Measurements from ENCODE around the gene DSE.

Gene DSE

DNA sequence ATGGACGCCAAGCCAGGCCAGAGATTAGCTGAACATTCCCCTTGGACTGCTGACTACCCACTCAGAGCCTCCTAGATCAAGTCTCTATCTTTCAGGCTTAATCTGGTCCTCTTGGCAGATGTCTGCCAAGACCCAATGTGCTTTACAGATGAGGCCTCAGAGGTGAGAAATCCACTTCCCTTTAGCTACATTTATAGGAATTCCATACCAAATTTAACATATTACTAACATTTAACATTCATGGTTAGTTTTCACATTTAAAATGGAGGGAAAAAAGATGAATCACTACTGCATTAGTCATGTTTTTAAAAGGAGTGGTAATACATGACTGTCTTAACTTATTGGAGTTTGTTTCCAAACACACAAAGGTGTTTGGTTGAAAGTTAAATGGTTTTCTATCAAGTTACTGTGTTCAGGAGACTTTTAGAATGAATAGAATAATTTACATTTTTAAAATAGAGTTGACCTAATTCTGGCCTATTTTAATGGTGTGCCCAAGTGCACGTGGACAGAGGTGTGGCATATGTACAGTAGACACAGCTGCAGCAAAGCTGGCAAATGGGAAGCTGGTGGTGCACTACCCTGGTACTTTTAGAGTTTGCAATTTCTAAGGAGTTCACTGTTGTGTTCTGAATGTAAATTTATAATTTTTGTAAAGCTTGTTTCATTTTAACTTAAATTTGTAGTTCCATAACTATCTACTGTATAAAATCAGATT lies 48.5 kb downstream of the DSE start:
- DNase-seq = no peak

DNA sequence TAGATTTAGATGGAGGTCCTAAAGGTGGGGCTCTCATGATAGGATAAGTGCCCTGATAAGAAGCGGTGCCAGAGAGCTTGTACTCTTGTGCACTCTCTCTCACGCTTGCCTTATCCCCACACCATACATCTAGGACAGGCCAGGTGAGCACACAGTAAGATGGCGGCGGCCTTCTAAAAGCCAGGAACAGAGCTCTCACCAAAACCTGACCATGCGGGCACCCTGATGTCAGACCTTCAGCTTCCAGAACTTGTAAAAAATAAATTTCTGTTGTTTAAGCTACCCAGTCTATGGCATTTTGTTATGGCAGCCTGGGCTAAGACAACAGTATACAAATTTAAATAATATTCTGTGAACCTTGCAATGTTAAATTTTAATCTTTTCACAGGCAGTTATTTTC lies 49.6 kb downstream of the DSE start:
- no peak for DNase-seq

DNA sequence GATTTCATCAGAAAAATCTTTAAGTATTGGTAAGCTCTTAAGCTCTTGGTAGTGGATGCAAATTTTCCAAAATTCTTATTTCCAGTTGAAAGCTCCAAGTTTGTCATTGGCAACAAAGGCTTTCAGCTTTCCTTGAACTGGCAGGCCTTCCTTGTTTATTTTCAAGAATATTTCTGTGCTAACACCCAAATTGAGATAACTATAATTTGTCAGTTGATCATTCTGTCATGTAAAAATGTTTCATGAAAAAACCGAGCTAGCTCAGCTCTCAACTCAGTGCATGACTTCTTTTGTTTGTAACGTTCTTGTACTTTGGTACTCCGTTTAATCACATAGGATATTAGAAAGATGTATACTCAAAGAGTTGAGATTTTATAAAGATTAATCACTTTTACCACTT lies 51.5 kb downstream of the DSE start:
- DNase-seq = no peak

DNA sequence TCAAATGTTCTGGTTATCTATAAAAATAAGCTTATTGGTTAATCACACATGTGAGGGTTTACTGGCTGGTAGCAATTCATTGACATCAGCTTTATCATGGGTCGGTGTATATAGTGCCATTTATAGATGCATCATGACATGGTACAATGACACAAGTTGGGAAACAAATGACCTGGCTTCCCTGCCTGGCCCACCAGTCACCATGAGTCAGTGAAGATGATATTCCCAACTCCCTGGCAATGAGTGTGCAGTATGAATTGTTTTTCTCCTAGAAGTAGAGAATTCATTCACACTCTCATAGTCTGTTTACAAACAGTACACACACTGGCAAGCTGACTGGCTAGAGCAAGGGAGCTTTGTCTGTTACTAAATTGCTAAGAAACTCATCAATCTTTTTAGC lies 53.3 kb downstream of the DSE start:
- no peak for DNase-seq

DNA sequence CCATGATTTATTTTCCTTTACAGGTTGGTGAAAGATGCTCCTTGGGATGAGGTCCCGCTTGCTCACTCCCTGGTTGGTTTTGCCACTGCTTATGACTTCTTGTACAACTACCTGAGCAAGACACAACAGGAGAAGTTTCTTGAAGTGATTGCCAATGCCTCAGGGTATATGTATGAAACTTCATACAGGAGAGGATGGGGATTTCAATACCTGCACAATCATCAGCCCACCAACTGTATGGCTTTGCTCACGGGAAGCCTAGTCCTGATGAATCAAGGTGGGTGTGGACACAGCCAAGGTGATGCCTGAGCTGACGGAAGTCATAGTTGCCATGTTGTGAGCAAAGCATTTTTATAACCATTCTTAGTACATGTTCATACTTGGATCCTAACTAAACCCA lies 55.8 kb downstream of the DSE start:
- DNase-seq = no peak

DNA sequence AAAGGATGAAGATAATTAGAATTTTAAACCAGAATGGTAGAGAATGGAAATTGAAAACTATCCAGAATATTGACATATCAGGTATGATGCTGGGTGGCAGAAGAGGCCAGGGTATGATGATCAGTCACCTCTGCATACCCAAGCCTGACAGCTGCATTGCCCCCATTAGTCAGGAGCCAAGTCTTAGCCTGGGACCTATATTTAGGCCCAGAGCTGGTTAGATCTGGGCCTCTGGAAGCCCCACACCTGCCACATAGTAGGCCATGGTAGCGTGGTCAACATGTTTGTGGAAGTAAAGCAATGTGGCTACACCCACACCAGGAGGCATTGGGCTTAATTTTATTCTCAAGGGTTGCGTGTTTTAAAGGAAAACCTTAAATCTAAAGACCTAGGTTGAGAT lies 58.4 kb downstream of the DSE start:
- no peak for DNase-seq

DNA sequence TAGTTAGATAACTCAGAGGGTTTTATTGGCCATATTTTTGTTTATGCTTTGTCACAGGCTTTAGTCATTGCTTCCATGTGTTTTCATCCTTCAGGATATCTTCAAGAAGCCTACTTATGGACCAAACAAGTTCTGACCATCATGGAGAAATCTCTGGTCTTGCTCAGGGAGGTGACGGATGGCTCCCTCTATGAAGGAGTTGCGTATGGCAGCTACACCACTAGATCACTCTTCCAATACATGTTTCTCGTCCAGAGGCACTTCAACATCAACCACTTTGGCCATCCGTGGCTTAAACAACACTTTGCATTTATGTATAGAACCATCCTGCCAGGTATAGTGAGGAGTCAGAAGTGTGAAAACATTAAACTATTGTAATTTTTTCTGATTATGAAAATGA lies 60.1 kb downstream of the DSE start:
- DNase-seq = no peak

DNA sequence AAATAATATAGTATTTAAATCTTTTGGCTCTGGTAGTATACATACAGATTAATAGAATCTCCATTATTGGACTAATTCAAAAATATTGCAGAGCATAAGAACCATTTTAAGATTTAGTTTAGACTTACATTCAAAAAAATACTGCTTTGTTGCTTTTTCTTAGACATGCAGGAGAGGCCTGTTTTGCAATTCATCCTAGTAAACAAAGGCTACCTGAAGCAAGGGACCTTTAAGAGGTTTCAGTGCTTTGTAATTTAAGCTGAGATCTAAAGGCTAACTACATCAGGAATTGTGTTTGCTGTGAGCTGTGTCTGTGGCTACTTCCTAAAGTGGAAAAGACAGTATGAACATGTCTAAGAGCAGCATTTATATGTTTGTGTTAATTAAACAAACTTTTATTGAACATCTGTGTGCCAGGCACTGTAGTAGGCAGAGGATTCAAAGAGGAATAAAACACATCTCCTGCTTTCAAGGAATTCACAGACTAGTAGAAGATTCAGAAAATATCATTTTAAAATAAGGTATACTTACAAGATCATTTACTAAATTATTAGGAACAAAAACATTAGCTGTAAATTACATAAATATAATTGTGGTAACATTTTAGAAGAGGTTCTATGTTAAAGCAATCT lies 61.3 kb downstream of the DSE start:
- no peak for DNase-seq

DNA sequence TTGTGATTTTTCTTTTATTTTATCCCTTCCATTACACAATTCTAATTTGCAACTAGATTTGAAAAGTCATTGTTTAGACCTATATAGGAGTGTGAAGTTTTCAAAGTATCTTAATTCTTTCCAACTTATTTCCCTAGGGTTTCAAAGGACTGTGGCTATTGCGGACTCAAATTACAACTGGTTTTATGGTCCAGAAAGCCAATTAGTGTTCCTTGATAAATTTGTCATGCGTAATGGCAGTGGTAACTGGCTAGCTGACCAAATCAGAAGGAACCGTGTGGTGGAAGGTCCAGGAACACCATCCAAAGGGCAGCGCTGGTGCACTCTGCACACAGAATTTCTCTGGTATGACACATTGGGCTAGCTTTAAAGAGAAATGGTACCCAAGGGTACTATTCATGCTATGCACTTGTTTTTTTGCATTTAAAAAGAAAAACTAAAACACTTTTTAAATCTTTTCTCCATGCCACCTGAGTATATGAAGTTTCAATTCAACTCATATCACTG lies 62.5 kb downstream of the DSE start:
- no peak for DNase-seq

DNA sequence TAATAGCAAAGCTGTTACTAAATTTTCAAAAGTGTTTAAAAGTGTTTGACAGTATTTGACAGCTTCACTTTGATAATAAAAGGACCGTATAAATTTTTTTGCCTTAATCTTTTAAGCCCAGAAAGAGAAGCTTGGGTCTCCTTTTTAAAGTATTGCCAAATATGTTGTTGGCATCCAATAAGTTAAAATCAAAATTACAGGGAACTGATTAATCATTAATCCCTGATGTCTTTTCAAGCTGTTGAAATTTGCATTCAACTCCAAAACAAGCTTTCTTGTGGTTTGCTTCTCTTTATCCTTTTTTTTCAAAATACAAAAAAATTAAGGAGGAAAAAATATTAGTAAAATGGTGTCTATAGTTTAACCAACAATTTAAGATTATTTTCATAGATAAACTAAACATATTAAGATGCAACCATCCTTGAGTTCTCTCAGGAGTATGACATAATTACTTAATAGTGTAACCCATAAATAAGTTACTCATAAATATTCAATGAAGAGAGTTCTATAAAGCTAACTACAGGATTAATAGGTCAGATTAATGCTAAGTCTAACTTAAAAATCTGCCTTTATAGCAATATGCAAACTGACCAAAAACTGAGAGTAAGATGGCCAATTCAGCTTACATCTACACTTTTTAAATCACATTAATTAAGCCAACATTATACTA lies 63.4 kb downstream of the DSE start:
- DNase-seq = no peak

DNA sequence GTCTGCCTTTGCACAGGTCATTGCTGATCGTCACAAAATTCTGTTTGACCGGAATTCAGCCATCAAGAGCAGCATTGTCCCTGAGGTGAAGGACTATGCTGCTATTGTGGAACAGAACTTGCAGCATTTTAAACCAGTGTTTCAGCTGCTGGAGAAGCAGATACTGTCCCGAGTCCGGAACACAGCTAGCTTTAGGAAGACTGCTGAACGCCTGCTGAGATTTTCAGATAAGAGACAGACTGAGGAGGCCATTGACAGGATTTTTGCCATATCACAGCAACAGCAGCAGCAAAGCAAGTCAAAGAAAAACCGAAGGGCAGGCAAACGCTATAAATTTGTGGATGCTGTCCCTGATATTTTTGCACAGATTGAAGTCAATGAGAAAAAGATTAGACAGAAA lies 65.8 kb downstream of the DSE start:
- DNase-seq = no peak

DNA sequence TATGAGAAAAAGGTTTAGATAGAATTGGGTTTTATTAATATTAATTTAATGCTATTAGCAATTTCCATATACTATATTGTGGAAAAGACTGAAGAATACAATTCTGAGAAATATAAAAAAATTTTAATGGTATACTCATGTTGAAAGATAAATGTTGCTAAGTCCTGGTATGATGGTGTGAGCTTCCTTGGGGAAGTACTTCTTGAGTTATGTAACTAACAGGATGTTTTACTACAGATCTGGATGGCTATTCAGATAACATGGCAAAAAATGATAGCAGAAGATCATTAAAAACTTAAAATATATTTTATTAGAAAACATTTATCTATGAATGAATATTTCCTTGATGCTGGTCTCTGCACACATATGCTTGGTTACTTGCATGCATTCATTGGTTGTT lies 66.9 kb downstream of the DSE start:
- no peak for DNase-seq

DNA sequence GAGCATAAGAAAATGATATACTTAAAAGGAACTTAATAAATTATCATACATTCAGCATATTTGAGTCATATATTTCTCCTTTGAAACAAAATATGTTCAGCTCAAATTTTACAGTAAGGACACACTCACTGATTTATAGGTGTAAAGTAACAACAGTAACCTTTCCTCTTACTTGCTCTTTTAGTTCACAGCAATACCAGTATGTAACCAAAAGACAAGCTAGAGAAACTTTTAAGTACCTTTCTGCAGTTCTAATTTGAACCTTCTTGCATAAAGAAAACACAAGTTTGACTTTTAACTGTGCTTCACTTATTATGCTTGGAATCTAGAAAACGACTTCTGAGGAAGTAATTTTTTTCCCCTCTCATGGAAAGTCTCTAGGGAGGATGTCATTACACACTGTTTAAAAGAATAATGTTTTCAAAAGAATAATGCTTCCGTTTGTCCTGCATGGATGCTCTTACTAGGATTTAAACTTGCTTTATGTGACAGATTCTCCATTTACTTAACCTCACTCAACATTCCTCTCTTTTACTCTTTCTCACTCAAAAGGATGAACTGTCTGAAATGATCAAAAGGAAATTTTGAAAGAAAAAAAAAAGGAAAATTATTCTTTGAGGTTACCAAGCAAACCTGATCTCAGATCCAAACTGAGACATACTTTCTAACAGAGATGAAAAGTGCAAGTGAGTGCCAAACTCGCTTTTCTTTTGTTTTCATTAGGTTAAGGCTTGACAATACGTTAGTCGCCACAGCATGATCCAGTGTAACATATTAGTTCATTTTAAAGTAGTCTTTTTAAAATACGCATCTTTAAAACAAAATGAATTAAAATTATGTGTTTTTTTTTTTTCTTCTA lies 68.1 kb downstream of the DSE start:
- no peak for DNase-seq

DNA sequence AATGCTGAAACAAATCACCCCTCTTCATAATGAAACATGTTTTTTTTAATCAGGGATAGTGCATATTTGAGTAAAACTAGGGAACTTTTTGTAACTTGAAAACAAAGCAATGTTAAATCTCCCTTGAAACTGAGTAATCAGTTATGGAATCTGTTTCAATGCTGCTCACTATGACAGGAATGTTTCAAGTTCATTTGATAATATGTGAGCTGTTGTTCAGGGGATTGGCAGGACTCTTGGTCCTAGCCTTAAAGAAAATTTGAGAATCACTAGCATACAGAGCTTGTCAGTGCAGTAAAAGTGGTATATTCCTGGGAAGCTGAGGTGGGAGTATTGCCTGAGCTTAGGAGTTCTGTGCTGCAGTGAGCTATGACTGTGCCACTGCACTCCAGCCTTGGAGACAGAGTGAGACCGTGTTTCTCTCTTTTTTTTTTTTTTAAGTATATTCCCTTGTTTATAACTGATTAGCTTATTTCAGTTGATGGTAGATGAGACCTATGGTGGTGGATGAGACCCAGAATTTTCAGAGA lies 68.8 kb downstream of the DSE start:
- DNase-seq = no peak

DNA sequence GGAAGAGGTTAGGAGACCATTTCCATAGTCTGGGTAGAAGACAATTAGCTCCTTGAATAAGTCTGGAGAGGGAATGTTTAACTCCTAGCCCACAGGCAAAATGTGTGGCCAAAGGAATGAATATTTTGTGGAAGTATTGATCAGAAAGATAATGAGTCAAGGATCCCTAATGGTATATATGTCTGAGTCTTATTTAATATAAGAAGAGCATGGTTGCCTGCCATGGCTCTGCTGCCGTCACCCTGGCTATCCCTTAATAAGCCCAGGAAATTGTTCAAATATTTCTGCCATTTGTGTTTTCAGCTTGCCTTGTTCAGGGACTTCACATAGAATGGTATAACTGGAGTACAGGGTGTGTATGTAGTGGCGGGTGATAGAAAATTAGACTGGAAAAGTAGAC lies 72.4 kb downstream of the DSE start:
- no peak for DNase-seq

DNA sequence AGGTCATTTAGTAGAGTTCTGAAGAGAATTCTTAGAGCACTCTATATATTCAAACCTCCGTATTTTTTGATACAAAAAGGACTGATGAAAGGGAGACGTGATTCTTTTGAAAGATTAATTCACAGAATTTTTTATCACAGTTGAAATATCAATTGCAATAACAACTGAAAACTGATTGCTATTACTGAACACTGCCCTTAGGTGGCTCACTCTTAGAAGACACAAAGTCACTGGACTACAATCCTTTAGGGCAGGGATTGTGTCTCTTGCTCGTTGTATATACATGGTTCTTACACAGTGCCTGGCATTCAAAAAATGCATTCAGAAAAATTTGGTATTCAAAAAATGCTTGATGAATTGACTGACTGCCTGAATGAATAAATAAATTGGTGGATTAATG lies 73.3 kb downstream of the DSE start:
- DNase-seq = no peak

DNA sequence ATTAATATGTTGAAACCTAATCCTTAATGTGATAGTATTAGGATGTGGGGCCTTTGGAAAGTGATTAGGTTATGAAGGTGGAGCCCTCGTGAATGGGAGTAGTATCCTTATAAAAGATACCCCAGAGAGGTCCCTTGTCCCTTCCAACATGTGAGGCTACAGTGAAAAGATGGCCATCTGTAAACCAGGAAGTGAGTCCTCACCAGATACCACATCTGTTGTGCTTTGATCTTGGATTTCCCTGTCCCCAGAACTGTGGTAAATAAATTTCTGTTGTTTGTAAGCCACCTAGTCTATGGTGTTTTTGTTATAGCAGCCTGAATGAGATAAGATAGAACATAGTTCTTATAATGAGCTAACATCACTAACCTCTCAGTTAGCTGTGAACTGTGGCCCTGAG lies 73.8 kb downstream of the DSE start:
- DNase-seq = no peak

DNA sequence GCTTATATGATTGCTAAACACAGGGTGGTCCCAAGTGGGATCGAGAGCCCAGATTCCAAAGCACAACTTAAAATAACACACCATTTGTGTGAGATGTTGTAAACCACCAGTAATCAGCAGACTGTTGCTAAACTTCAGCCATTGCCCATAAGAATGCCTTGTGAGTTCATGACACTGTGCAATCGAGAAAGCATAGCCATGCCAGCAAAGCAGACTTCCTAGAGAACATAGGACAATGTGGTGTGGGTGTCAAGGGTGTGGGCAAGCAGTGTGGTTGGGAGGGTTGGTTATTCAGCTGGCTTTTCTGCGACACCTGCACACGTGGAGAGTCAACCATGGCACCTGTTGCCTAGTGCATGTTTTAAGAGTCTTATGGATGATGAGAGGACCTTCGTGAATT lies 74.4 kb downstream of the DSE start:
- DNase-seq = no peak

DNA sequence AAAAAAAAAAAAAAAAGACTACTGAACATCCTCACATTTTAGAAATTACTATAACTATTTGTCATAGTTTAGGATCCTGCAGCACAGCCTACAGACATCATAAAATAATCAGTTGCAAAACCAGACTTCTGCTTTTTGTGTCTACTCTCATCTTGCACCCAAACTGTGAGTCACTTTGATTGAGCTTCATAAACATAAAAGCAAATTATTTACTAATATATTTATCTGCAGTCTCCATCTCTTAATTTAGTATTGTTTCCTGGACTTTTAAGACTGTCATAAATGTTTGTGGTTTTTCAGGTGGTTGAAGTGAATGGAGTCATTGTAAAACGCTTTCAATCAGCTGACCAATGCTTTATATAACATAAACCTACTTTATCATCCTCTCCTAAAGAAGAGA lies 75.7 kb downstream of the DSE start:
- no peak for DNase-seq

DNA sequence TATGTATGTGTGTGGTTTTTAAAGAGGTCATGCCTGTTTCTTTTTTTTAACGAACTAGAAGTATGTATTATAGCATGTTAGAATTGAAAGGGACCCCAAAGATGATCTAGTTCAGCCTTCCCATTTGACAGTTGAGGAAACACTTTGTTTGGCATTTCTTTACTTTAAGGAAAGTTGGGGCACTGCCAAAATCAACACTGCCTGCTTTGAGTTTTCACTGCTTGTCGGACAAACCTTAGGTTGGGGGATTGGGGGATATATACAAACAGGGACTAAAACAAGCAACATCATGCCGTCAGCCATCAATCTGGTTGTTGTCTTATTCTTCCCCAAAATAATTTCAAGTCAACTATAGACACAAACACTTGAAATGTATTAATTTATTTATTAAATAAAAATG lies 76.3 kb downstream of the DSE start:
- no peak for DNase-seq

DNA sequence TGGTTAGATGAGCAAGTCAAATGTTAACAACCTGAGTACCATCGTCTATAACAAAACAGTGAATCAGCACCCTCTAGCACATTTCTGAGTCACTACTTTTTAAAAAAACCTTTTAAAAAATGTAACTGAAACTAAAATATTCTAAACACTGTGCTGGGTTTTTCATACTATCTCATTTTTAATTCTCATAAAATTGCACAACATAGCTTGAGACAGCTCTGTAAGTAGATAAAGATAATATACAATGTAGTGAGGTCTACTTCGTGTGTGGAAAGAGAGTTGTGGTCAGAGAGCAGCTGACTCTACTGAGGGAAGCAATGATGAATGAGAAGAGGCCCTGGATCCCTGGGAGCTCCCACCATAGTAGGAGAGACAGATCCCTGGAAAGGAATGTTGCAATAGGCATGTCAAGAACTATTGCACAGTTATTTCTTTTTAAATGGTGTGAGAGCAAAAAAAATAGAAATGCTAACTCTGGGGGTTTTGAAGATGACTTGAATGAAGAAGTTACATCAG lies 76.8 kb downstream of the DSE start:
- no peak for DNase-seq

DNA sequence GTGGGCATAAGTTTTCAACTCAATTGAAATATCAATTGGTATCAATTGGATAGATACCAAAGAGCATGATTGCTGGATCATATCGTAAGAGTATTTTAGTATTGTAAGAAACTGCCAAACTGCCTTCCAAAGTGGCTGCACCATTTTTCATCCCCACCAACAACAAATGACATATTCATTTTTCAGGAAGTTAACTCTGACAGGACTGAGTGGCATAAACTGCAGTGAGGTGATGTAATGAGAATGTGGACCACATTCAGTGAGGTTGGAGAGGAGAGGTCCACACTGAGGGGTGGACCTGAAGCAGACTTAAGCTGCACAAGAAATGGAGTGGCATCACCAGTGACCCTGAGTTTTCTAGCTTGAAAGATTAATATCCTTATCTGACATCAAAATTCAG lies 78.8 kb downstream of the DSE start:
- DNase-seq = no peak

DNA sequence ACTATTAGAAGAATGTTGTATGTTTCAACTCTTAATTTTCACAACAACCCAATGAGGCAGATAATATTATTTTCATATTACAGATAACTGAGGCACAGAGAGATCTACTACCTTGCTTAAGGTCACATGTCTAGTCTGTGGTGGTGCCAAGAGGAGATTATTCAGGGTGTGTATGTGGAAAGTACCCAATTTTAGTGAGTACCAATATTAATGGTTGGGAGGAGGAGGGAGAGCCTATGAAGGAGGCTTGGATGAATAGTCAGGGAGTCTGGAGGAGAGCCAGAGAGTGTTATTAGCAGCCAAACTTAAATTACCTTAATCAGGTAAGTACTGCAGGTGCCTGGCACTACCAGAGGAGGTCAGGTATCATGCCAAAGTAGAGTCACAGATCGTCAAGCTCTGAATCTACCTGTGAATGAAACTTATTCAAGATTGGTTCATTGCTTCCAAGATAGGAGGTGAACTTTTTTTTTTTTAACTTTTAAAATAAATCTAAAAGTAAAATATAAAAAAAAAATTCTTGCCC lies 79.5 kb downstream of the DSE start:
- no peak for DNase-seq

Data from cerebellar nuclear complex (tissue), 1 donor.